Natural killer cell (primary cell): ENCODE results near the gene B3GALNT1. TPM values are rescaled to one million over a fixed set of nuclear protein-coding genes. Genes with fewer than 3 reads are reported as not detected.

ENCODE experiments used
- ATAC-seq, 3 donors: fragments of 150-1000 bp in 2 of 3; fragments of 200-7000 bp in 1 of 3; cut with Tn5 transposase; 1 replicate in 1 of 3; 2 replicates in 2 of 3; pipeline ENCODE4 v1.10.0; 2021; ENCODE audit warnings: mild to moderate bottlenecking in 2 of 3, moderate library complexity in 2 of 3
- DNase-seq, 2 donors: peaks; one replicate each; pipeline versions ENCODE4 v3.0.0 to v3.0.0-alpha.2; 2013 to 2021; ENCODE audit warnings: mixed read lengths in 1 of 2
- H3K27ac ChIP-seq: one replicate; pipeline ENCODE4 v1.5.1; 2013; ENCODE audit warnings: mild to moderate bottlenecking, low read length
- H3K27me3 ChIP-seq: one replicate; pipeline ENCODE4 v1.6.1; 2013; ENCODE audit warnings: low read length; ENCODE audit not compliant: control insufficient read depth, insufficient read depth
- H3K36me3 ChIP-seq: one replicate; pipeline ENCODE4 v1.6.1; 2013; ENCODE audit warnings: low read length; ENCODE audit not compliant: control insufficient read depth, insufficient read depth
- H3K4me1 ChIP-seq: one replicate; pipeline ENCODE4 v1.6.1; 2013; ENCODE audit warnings: low read length; ENCODE audit not compliant: control insufficient read depth, insufficient read depth
- H3K4me3 ChIP-seq: one replicate; pipeline ENCODE4 v1.5.1; 2013; ENCODE audit warnings: low read length
- H3K9me3 ChIP-seq: one replicate; pipeline ENCODE4 v1.6.1; 2013; ENCODE audit warnings: low read length; ENCODE audit not compliant: control insufficient read depth, insufficient read depth
- H3K27ac Mint-ChIP-seq, 2 donors: one replicate each; pipeline ENCODE4 v1.8.0; 2022; ENCODE audit warnings: mild to moderate bottlenecking in 2 of 2, mixed read lengths in 2 of 2, moderate library complexity in 1 of 2
- H3K27me3 Mint-ChIP-seq, 2 donors: one replicate each; pipeline ENCODE4 v1.8.0; 2022; ENCODE audit warnings: low read depth in 2 of 2, mixed read lengths in 2 of 2
- H3K36me3 Mint-ChIP-seq: one replicate; pipeline ENCODE4 v1.8.0; 2022; ENCODE audit warnings: mixed read lengths
- H3K4me1 Mint-ChIP-seq, 2 donors: one replicate each; pipeline ENCODE4 v1.8.0; 2022; ENCODE audit warnings: mixed read lengths in 2 of 2
- H3K4me3 Mint-ChIP-seq: one replicate; pipeline ENCODE4 v1.8.0; 2022; ENCODE audit warnings: mild to moderate bottlenecking, moderate library complexity, mixed read lengths
- H3K9me3 Mint-ChIP-seq, 2 donors: one replicate each; pipeline ENCODE4 v1.8.0; 2022; ENCODE audit warnings: mixed read lengths in 2 of 2
- WGBS: methylation state at CpG from one replicate; pipeline ENCODE4 v1.1.7; 2013; ENCODE audit warnings: missing lambda C conversion rate; ENCODE audit not compliant: insufficient coverage; 5-methylcytosine and 5-hydroxymethylcytosine counted together
- intact Hi-C: fragments of 100-400 bp; cut with micrococcal nuclease; formaldehyde crosslinking; loops from one replicate; pipeline ENCODE4 v1.14.2; 2022
- total RNA-seq, 4 donors: library from RNA; stranded (reverse); fragments of 120-200 nt in 1 of 4; gene quantifications; one replicate each; pipeline versions ENCODE4 v1.2.3 to v1.2.4, GENCODE V29; 2013 to 2022
- TF ChIP-seq, protein P1 (sequence below): fragments of 200-600 bp; IDR thresholded peaks from one replicate; pipeline ENCODE4 v1.8.0; 2022; ENCODE audit warnings: antibody characterized with exemption

Gene B3GALNT1, protein sequence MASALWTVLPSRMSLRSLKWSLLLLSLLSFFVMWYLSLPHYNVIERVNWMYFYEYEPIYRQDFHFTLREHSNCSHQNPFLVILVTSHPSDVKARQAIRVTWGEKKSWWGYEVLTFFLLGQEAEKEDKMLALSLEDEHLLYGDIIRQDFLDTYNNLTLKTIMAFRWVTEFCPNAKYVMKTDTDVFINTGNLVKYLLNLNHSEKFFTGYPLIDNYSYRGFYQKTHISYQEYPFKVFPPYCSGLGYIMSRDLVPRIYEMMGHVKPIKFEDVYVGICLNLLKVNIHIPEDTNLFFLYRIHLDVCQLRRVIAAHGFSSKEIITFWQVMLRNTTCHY
- 1 to 10 TPM; 2.0 to 4.3 (median 2.5) TPM for total RNA-seq
- 6.6 TPM for total RNA-seq (2013)

DNA sequence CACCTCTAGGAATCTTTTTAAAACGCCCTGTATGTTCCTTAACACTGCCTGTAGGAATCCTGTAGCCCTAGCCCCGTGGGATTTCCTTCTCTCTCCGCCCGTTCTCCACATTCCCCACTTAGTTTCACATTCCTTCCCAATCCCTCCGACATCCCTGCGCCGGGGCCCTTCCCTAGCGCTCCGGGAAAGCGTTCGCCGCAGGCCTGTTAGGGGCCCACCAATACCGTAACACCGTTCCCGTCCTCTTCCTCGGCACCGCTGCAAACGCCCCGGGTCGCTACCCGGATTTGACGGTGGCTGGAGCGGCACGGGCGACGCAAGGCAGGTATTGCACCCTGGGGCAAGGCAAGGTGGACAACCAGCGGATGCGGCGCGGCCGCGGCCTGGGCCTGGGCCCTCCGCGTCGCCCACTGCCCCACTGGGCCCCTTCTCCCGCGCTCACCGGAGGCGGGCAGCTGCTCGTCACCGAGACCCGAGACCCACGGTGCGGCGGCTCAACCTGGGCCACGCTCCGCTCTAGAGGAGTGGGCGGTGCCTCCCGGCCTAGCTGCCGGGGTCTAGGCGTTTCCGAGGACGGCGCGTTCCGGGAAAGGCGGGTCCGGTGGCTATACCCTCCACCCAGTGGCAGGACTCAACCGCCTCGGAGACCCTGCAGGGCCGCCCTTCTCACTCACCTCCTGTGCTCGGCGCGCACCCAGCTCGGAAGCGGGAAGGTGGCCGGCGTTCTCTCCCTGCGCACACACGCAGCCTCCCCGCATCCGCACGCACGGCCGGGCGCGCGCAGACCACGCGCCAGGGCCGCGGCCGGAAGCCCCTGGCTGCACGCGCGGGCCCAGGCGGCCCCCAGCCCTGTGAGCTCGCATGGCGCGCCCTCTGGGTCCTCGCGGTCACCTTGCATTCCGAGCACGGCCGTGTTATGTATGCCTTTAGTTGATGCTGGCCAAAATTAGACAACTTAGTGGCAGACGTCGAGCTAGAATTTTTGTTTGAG lies at the start of gene B3GALNT1:
B3GALNT1 (minus strand) TSS at position 789 of the 991 bp plus-strand sequence. CDS start 18,595 bp downstream, outside the sequence.
- peaks cover 13 to 17% of the 10 kb centered on the region in 2 donors for H3K4me1 Mint-ChIP-seq
- no peaks in the 10 kb centered on the region for H3K36me3 Mint-ChIP-seq
- Histone ChIP-seq H3K27ac (no peak within 1 kb of the TSS), H3K4me3 (peak within 1 kb of the TSS; percentile 53), H3K27me3 (no peaks in the 10 kb centered on the region), H3K9me3 (no peaks in the 10 kb centered on the region), H3K4me1 (peaks cover 11% of the 10 kb centered on the region), H3K36me3 (no peaks in the 10 kb centered on the region)
- H3K27ac Mint-ChIP-seq: peak within 1 kb of the TSS in 1 of 2 donors; percentile 69
- TF ChIP-seq, protein P1, sequence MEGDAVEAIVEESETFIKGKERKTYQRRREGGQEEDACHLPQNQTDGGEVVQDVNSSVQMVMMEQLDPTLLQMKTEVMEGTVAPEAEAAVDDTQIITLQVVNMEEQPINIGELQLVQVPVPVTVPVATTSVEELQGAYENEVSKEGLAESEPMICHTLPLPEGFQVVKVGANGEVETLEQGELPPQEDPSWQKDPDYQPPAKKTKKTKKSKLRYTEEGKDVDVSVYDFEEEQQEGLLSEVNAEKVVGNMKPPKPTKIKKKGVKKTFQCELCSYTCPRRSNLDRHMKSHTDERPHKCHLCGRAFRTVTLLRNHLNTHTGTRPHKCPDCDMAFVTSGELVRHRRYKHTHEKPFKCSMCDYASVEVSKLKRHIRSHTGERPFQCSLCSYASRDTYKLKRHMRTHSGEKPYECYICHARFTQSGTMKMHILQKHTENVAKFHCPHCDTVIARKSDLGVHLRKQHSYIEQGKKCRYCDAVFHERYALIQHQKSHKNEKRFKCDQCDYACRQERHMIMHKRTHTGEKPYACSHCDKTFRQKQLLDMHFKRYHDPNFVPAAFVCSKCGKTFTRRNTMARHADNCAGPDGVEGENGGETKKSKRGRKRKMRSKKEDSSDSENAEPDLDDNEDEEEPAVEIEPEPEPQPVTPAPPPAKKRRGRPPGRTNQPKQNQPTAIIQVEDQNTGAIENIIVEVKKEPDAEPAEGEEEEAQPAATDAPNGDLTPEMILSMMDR: no peak
- ATAC-seq (peak; percentile 82 to 84 (median 82)), DNase-seq (peak in 1 of 2 donors; percentile 32)
- H3K9me3 Mint-ChIP-seq: no peaks in the 10 kb centered on the region
- intact Hi-C loops: loop anchor here (10.0 kb wide), 1 partner anchor 120 kb away; no protein-coding TSS in a partner anchor
- H3K27me3 Mint-ChIP-seq: peaks cover 3 to 5% of the 10 kb centered on the region in 2 donors
- peak within 1 kb of the TSS; percentile 87 for H3K4me3 Mint-ChIP-seq
- WGBS: 4% methylated on average over 97 of the region's 97 CpGs

DNA sequence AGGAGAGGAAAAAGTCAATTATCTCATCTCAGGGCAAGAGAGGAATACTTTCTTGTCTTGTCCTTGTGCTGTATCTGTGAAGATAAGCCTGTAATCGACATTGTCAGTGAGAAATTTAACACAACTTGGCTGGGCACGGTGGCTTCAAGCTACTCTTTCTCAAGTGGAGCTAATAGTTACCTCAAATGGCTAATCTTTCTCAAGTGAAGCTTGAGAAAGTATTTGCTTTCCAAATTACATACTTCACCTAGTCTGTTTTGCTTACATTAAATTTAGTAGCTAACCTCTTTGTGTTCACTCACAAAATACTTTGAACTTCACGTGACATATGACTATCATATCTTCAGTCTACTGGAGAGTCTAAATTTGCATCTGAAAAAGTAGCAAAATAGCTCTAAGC lies 48.3 kb upstream of the B3GALNT1 start:
- Histone ChIP-seq H3K36me3 (no peaks in the 10 kb centered on the region), H3K27me3 (no peaks in the 10 kb centered on the region), H3K4me1 (no peaks in the 10 kb centered on the region), H3K9me3 (no peaks in the 10 kb centered on the region), H3K27ac (no peak overlapping the region), H3K4me3 (no peak overlapping the region)
- peaks cover 17 to 22% of the 10 kb centered on the region in 2 donors for H3K27me3 Mint-ChIP-seq
- no peak overlapping the region for H3K4me3 Mint-ChIP-seq
- ATAC-seq: no peak
- TF ChIP-seq, protein P1: no peak
- no peaks in the 10 kb centered on the region for H3K9me3 Mint-ChIP-seq
- 74% methylated on average over 3 of the region's 3 CpGs for WGBS
- no peak overlapping the region for H3K27ac Mint-ChIP-seq
- no peaks in the 10 kb centered on the region for H3K36me3 Mint-ChIP-seq
- intact Hi-C loops: no loop called here
- H3K4me1 Mint-ChIP-seq: no peaks in the 10 kb centered on the region
- no peak for DNase-seq

- Histone ChIP-seq H3K27ac (no peak overlapping the region), H3K36me3 (no peaks in the 10 kb centered on the region), H3K27me3 (no peaks in the 10 kb centered on the region), H3K4me1 (no peaks in the 10 kb centered on the region), H3K9me3 (no peaks in the 10 kb centered on the region), H3K4me3 (no peak overlapping the region)
- Mint-ChIP-seq H3K27ac (no peak overlapping the region), H3K36me3 (no peaks in the 10 kb centered on the region), H3K9me3 (no peaks in the 10 kb centered on the region), H3K4me3 (no peak overlapping the region), H3K27me3 (peaks cover 12 to 26% of the 10 kb centered on the region in 2 donors), H3K4me1 (no peaks in the 10 kb centered on the region)
- DNase-seq: no peak
- intact Hi-C loops: no loop called here
- no peak for ATAC-seq
- TF ChIP-seq, protein P1: no peak
Measured at GRCh38 chr3:161150001-161150525, 44.9 kb upstream of the B3GALNT1 start.
